GM10266 (cell line): ENCODE measurements around the gene ARID5B.

Experiments used
- DNase-seq: peaks from one replicate; pipeline ENCODE4 v3.0.0; 2012; ENCODE audit errors: extremely low spot score
- TF ChIP-seq, protein P1 (sequence below): IDR thresholded peaks from 2 replicates; pipeline ENCODE4 v1.5.1; 2012; ENCODE audit warnings: mild to moderate bottlenecking, low read depth; ENCODE audit not compliant: control insufficient read depth, insufficient read depth; ENCODE audit errors: missing control alignments

The ARID5B gene

GRCh38 chr10:62082729-62083411 lies 181.4 kb downstream of the ARID5B start:
- TF ChIP-seq, protein P1, sequence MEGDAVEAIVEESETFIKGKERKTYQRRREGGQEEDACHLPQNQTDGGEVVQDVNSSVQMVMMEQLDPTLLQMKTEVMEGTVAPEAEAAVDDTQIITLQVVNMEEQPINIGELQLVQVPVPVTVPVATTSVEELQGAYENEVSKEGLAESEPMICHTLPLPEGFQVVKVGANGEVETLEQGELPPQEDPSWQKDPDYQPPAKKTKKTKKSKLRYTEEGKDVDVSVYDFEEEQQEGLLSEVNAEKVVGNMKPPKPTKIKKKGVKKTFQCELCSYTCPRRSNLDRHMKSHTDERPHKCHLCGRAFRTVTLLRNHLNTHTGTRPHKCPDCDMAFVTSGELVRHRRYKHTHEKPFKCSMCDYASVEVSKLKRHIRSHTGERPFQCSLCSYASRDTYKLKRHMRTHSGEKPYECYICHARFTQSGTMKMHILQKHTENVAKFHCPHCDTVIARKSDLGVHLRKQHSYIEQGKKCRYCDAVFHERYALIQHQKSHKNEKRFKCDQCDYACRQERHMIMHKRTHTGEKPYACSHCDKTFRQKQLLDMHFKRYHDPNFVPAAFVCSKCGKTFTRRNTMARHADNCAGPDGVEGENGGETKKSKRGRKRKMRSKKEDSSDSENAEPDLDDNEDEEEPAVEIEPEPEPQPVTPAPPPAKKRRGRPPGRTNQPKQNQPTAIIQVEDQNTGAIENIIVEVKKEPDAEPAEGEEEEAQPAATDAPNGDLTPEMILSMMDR: no peak
- no peak for DNase-seq

DNA sequence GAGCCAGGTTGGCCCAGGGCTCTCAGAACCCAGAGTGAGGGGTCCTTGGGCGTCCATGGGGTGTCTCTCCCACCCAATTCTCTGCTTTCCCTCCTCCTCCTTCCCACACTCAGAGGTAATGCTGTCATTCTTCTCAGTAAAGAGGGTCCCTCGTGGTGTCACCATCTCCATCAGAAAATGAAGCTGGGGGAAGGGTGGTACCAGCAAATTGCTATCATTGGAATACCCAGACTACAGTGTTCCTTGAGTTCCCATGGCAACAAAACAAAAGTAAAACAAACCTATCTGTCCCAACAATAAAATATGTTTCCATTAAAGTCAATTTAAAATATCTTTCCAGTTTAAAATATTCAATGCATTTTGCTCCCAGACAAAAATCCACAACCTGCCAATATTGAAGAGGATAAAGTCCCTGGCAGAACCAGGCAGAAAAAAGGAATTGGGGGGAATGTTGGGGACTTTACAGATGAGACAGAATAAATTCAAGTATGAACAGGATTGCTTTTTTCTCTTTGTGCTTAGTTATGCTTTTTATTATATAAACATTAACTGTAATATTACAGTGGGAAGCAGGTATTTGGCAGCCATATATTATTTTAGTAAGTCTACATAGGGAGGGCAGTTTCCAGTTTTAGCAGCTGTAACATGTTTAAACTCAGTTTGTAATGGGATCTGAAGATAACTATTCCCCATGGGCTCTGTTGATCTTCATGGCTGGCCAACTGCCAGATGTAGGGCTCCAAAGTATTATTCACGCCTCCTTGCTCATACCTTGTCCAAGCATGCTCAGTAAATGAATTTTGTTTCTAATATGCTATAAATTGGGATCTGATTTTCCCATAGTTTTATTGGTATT lies 182.1 kb downstream of the ARID5B start:
- TF ChIP-seq, protein P1: no peak
- no peak for DNase-seq

DNA sequence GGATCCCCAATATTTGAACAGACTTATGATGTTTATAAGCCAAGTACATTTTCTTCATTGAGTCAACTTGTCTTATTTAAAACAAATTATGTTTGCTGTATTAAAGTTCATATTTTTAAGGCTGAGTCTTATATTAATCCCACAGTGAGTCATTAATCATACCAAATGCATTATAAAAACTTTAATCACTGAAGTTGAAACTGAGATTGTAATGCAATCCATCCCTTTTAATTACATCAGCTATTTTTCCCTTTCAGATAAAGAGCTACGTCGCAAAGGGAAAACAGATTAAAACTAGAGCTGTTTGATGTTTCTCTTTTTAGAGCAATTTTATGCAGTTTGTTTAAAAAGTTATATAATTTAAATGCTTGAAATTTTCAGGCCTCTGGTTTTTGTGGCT lies 183.0 kb downstream of the ARID5B start:
- no peak for DNase-seq

GRCh38 chr10:62085404-62085803 lies 183.9 kb downstream of the ARID5B start:
- TF ChIP-seq, protein P1: no peak
- DNase-seq: no peak

More for the DNA sequence above, 183.0 kb downstream of the ARID5B start:
- TF ChIP-seq, protein P1: no peak

- no peak for DNase-seq
- TF ChIP-seq, protein P1: no peak
Measured at GRCh38 chr10:62085821-62086220, 184.3 kb downstream of the ARID5B start.

GRCh38 chr10:62087329-62087728 lies 185.8 kb downstream of the ARID5B start:
- TF ChIP-seq, protein P1: no peak
- DNase-seq: no peak

- DNase-seq: no peak
- TF ChIP-seq, protein P1: no peak
Measured at GRCh38 chr10:62088786-62089185, 187.3 kb downstream of the ARID5B start.
